H1 (cell line): ENCODE measurements around the gene EHBP1.

Experiments used
- ATF2 ChIP-seq: IDR thresholded peaks from 2 replicates; pipeline ENCODE4 v1.6.1; 2012; ENCODE audit warnings: low read length, inconsistent platforms
- CTCF ChIP-seq, 3 experiments: IDR thresholded peaks; 1 replicate in 2 of 3; 2 replicates in 1 of 3; pipeline versions ENCODE4 v1.5.1 to v1.6.1; 2011; ENCODE audit warnings: low read length in 3 of 3, mild to moderate bottlenecking in 3 of 3, inconsistent platforms in 2 of 3, low read depth in 1 of 3, moderate library complexity in 1 of 3; ENCODE audit not compliant: insufficient read depth in 1 of 3; ENCODE audit errors: control extremely low read depth in 1 of 3
- EP300 ChIP-seq, 2 experiments: IDR thresholded peaks; 1 replicate in 1 of 2; 2 replicates in 1 of 2; pipeline ENCODE4 v1.6.1; 2011 to 2012; ENCODE audit warnings: low read depth in 2 of 2, low read length in 2 of 2, mild to moderate bottlenecking in 2 of 2, borderline replicate concordance in 1 of 2, inconsistent platforms in 1 of 2, moderate library complexity in 1 of 2
- EZH2 ChIP-seq: fragments of 200-600 bp; sonication (generic); IDR thresholded peaks from 2 replicates; pipeline ENCODE4 v1.7.1; 2012; ENCODE audit warnings: low read depth, mild to moderate bottlenecking, moderate library complexity, low read length, inconsistent platforms; ENCODE audit not compliant: severe bottlenecking
- GTF2F1 ChIP-seq: IDR thresholded peaks from 2 replicates; pipeline ENCODE4 v1.6.1; 2012; ENCODE audit warnings: low read depth, low read length, improper control_type of control experiment, borderline replicate concordance
- JUN ChIP-seq: IDR thresholded peaks from 2 replicates; pipeline ENCODE4 v1.6.1; 2011; ENCODE audit warnings: low read depth, mild to moderate bottlenecking, improper control_type of control experiment, low read length
- JUND ChIP-seq: IDR thresholded peaks from 2 replicates; pipeline ENCODE4 v1.6.1; 2011; ENCODE audit warnings: mild to moderate bottlenecking, improper control_type of control experiment, low read length
- MAX ChIP-seq: IDR thresholded peaks from 2 replicates; pipeline ENCODE4 v1.6.1; 2012; ENCODE audit warnings: inconsistent platforms
- SP1 ChIP-seq: IDR thresholded peaks from 2 replicates; pipeline ENCODE4 v1.6.1; 2011; ENCODE audit warnings: low read depth, low read length
- SP2 ChIP-seq: IDR thresholded peaks from 2 replicates; pipeline ENCODE4 v1.6.1; 2012; ENCODE audit warnings: mild to moderate bottlenecking, low read length, inconsistent platforms
- SRF ChIP-seq: IDR thresholded peaks from 2 replicates; pipeline ENCODE4 v1.6.1; 2011; ENCODE audit warnings: mild to moderate bottlenecking, low read depth, low read length, moderate library complexity
- YY1 ChIP-seq: IDR thresholded peaks from 2 replicates; pipeline ENCODE4 v1.6.1; 2011; ENCODE audit warnings: low read depth, mild to moderate bottlenecking, low read length

GRCh38 chr2:63009490-63009889 lies 304.0 kb downstream of the EHBP1 start:
- TF ChIP-seq JUN (no peak), CTCF (IDR thresholded peaks at IDR 0.05; ENCODE audit: control extremely low read depth in 1 of 3, insufficient read depth in 1 of 3, low read depth in 1 of 3, low read length in 3 of 3) (no peak), JUND (no peak), MAX (no peak), SP1 (no peak), YY1 (no peak), GTF2F1 (no peak), SP2 (no peak), EZH2 (no peak), ATF2 (no peak), EP300 (IDR thresholded peaks at IDR 0.05; ENCODE audit: borderline replicate concordance in 1 of 2, low read depth in 2 of 2, low read length in 2 of 2) (no peak), SRF (no peak)
